Stomach (tissue), 4 donors: ENCODE data around the gene KIF13A.

Source experiments
- POLR2AphosphoS5 ChIP-seq, 3 donors: sonication (generic); formaldehyde crosslinking; IDR thresholded peaks; one replicate each; pipeline ENCODE4 v1.6.1; 2016; ENCODE audit warnings: antibody characterized with exemption in 3 of 3
- TF ChIP-seq, protein P1 (sequence below), 7 experiments: fragments of 450-650 bp in 4 of 7; fragments of 200-600 bp in 3 of 7; sonication (generic) in 3 of 7; IDR thresholded peaks; one replicate each; pipeline ENCODE4 v1.5.1; 2016 to 2019; ENCODE audit warnings: antibody characterized with exemption in 7 of 7, control low read depth in 2 of 7, mild to moderate bottlenecking in 1 of 7

DNA sequence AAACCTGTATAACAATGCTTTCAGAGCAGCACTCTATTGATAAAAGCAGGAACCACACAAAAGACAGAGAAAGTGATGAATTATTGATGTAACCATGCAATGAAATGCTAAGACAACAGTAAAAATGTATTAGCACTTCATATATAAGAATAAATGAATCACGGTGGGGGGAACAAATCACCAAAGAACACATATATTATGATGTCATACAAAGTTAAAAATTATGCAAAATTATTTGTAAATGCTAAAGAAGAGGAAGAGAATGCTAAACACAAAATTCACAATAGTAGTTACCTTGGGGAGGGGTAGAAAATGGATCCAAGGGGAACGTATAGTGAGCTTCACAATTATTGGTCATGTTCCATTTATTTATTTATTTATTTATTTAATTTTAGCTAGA lies 133.9 kb downstream of the KIF13A start:
- TF ChIP-seq, protein P1, sequence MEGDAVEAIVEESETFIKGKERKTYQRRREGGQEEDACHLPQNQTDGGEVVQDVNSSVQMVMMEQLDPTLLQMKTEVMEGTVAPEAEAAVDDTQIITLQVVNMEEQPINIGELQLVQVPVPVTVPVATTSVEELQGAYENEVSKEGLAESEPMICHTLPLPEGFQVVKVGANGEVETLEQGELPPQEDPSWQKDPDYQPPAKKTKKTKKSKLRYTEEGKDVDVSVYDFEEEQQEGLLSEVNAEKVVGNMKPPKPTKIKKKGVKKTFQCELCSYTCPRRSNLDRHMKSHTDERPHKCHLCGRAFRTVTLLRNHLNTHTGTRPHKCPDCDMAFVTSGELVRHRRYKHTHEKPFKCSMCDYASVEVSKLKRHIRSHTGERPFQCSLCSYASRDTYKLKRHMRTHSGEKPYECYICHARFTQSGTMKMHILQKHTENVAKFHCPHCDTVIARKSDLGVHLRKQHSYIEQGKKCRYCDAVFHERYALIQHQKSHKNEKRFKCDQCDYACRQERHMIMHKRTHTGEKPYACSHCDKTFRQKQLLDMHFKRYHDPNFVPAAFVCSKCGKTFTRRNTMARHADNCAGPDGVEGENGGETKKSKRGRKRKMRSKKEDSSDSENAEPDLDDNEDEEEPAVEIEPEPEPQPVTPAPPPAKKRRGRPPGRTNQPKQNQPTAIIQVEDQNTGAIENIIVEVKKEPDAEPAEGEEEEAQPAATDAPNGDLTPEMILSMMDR (IDR thresholded peaks at IDR 0.05) = no peak
- no peak for TF ChIP-seq POLR2AphosphoS5 (IDR thresholded peaks at IDR 0.05)
